GM12878 (cell line): ENCODE data around the gene NUPR1. TPM values are rescaled to one million over a fixed set of nuclear protein-coding genes. Genes with fewer than 3 reads are reported as not detected.

Experiments
- ATAC-seq: fragments of 200-7000 bp; cut with Tn5 transposase; 3 replicates; pipeline ENCODE4 v1.9.1; 2020; ENCODE audit warnings: mild to moderate bottlenecking, moderate library complexity
- BruUV-seq: library from RNA; stranded (reverse); fragments of 400-500 nt; replicated peaks from 2 replicates; lab custom pipeline; 2021; lab: Mats Ljungman, UMichigan
- CTCF ChIA-PET: fragments of 300-600 bp; sonication (Branson Sonifier 250); formaldehyde crosslinking; extraction: SDS; loops from one replicate; lab custom pipeline; 2021; ENCODE audit warnings: inconsistent platforms; lab: Yijun Ruan, JAX
- POLR2A ChIA-PET: fragments of 350-600 bp; formaldehyde crosslinking; extraction: SDS; loops from one replicate; lab custom pipeline; 2021; ENCODE audit warnings: inconsistent platforms; lab: Charles Lee
- RAD21 ChIA-PET: fragments of 300-600 bp; sonication (Branson Sonifier 250); formaldehyde crosslinking; loops from one replicate; lab custom pipeline; 2023; ENCODE audit warnings: antibody characterized with exemption; ENCODE audit not compliant: unreplicated experiment; lab: Charles Lee
- SMC1A ChIA-PET: fragments of 300-600 bp; sonication (Branson Sonifier 250); formaldehyde crosslinking; loops from one replicate; lab custom pipeline; 2023; ENCODE audit not compliant: unreplicated experiment, uncharacterized antibody; lab: Charles Lee
- DNase-seq: peaks from one replicate; pipeline ENCODE4 v3.0.0-alpha.2; 2011; ENCODE audit warnings: low read depth, low spot score
- FAIRE-seq: peaks from 3 replicates; lab custom pipeline; 2011; peaks lifted over from hg19 to GRCh38; lab: Jason Lieb, UNC
- H2AFZ ChIP-seq: 2 replicates; pipeline ENCODE4 v1.6.0; 2011; ENCODE audit warnings: low read depth, low read length, control low read depth; ENCODE audit not compliant: control insufficient read depth
- H3K27ac ChIP-seq: 2 replicates; pipeline ENCODE4 v1.5.1; 2011; ENCODE audit warnings: control low read depth; ENCODE audit not compliant: control insufficient read depth, insufficient read depth
- H3K27me3 ChIP-seq, 2 experiments: replicated peaks in 1 of 2; 2 replicates each; pipeline versions ENCODE4 v1.6.0 to v1.6.1; 2011; ENCODE audit warnings: low read length in 1 of 2; ENCODE audit not compliant: control insufficient read depth in 2 of 2, insufficient read depth in 2 of 2
- H3K36me3 ChIP-seq, 2 experiments: 2 replicates each; pipeline ENCODE4 v1.5.1; 2011; ENCODE audit warnings: low read length in 1 of 2; ENCODE audit not compliant: control insufficient read depth in 2 of 2, insufficient read depth in 2 of 2
- H3K4me1 ChIP-seq: 2 replicates; pipeline ENCODE4 v1.6.1; 2011; ENCODE audit warnings: mild to moderate bottlenecking, low read length, moderate library complexity, mixed read lengths; ENCODE audit not compliant: control insufficient read depth, insufficient read depth
- H3K4me2 ChIP-seq: 2 replicates; pipeline ENCODE4 v1.6.0; 2011; ENCODE audit warnings: control low read depth; ENCODE audit not compliant: control insufficient read depth, insufficient read depth
- H3K4me3 ChIP-seq: fragments of 200-600 bp; sonication (generic); 2 replicates; pipeline ENCODE4 v1.5.1; 2016
- H3K79me2 ChIP-seq: 2 replicates; pipeline ENCODE4 v1.6.0; 2011; ENCODE audit warnings: low read length; ENCODE audit not compliant: control insufficient read depth, insufficient read depth
- H3K9ac ChIP-seq: 2 replicates; pipeline ENCODE4 v1.8.0; 2011; ENCODE audit warnings: low read length, control low read depth, mixed read lengths; ENCODE audit not compliant: control insufficient read depth, insufficient read depth
- H3K9me3 ChIP-seq: replicated peaks from 3 replicates; pipeline ENCODE4 v1.5.1; 2011; ENCODE audit warnings: mild to moderate bottlenecking, low read length; ENCODE audit not compliant: control insufficient read depth, insufficient read depth
- H4K20me1 ChIP-seq: 2 replicates; pipeline ENCODE4 v1.6.0; 2011; ENCODE audit not compliant: control insufficient read depth, insufficient read depth
- CEBPZ ChIP-seq: fragments of 150-350 bp; IDR thresholded peaks from 2 replicates; pipeline ENCODE4 v1.6.1; 2016; ENCODE audit warnings: low read depth, low read length
- EED ChIP-seq: sonication (generic); IDR thresholded peaks from 2 replicates; pipeline ENCODE4 v1.6.1; 2016; ENCODE audit warnings: antibody characterized with exemption, low read depth
- HDAC6 ChIP-seq: fragments of 200-600 bp; sonication (generic); IDR thresholded peaks from one replicate; pipeline ENCODE4 v1.8.0; 2017; ENCODE audit warnings: antibody characterized with exemption; ENCODE audit not compliant: unreplicated experiment
- HDGF ChIP-seq: fragments of 450-650 bp; IDR thresholded peaks from 2 replicates; pipeline ENCODE4 v1.6.1; 2016; ENCODE audit warnings: antibody characterized with exemption
- KLF5 ChIP-seq: fragments of 450-650 bp; IDR thresholded peaks from 2 replicates; pipeline ENCODE4 v1.6.1; 2014; ENCODE audit warnings: mild to moderate bottlenecking; ENCODE audit not compliant: partially characterized antibody
- RFX5 ChIP-seq: IDR thresholded peaks from 2 replicates; pipeline ENCODE4 v1.6.1; 2011; ENCODE audit warnings: low read depth, low read length, improper control_type of control experiment
- SMARCA5 ChIP-seq: fragments of 450-650 bp; IDR thresholded peaks from 2 replicates; pipeline ENCODE4 v1.6.1; 2017; ENCODE audit warnings: mild to moderate bottlenecking
- USF1 ChIP-seq: IDR thresholded peaks from 2 replicates; pipeline ENCODE4 v1.6.1; 2011; ENCODE audit warnings: borderline replicate concordance, low read depth, mild to moderate bottlenecking, moderate library complexity, mixed read lengths, low read length; ENCODE audit not compliant: insufficient read depth; ENCODE audit errors: extremely low read length
- WGBS: methylation state at CpG from one replicate; pipeline ENCODE4 v1.1.6; 2016; ENCODE audit warnings: low lambda C conversion rate; ENCODE audit not compliant: insufficient replicate concordance, insufficient coverage; ENCODE audit errors: missing lambda C conversion rate; 5-methylcytosine and 5-hydroxymethylcytosine counted together
- in situ Hi-C: fragments of 300-500 bp; cut with MboI; formaldehyde crosslinking; loops from 9 replicates; pipeline ENCODE4 v1.14.3; 2018; ENCODE audit warnings: mixed read lengths
- intact Hi-C: fragments of 100-400 bp; cut with micrococcal nuclease; formaldehyde crosslinking; loops from one replicate; pipeline ENCODE4 v1.14.2; 2022; ENCODE audit not compliant: unreplicated experiment
- polyA plus RNA-seq, 11 experiments: library from polyadenylated mRNA; depleted of rRNA in 4 of 11; unstranded in 6 of 11; stranded (reverse) in 5 of 11; fragments of >200 nt; fragmentation: Nextera tagmentation in 4 of 11; fragmentation: Illumina TruSeq in 1 of 11; extraction: Ambion mirVana in 4 of 11; extraction: Trizol in 1 of 11; gene quantifications; 1 replicate in 1 of 11; 2 replicates in 10 of 11; pipeline versions ENCODE4 v1.2.1 to v1.2.3, GENCODE V29; 2011 to 2016; ENCODE audit warnings: inconsistent platforms in 2 of 11, missing spikeins in 2 of 11, low read depth in 1 of 11
- total RNA-seq, 4 experiments: library from RNA; depleted of rRNA in 3 of 4; stranded (reverse); fragments of >200 nt in 3 of 4; fragmentation: Illumina TruSeq in 1 of 4; extraction: Trizol in 1 of 4; gene quantifications; 2 replicates each; pipeline versions ENCODE4 v1.2.1 to v1.2.3, GENCODE V29; 2013 to 2021

NUPR1 gene
- total and polyA plus RNA-seq, 10 of the 15 experiments (the other 5 are each of a cell fraction or from before 2014, with no cell fraction given) = 0.04 to 0.78 (median 0.17) TPM; not detected in 2

- ATAC-seq (no peak), FAIRE-seq (no peak), DNase-seq (no peak)
- Histone ChIP-seq H3K4me3 (no peak overlapping the region), H3K27me3 (no peaks in the 10 kb centered on the region), H3K27ac (no peak overlapping the region), H3K9ac (no peak overlapping the region), H2AFZ (no peak overlapping the region), H3K4me2 (no peak overlapping the region), H3K79me2 (no peaks in the 10 kb centered on the region), H3K4me1 (no peaks in the 10 kb centered on the region), H3K9me3 (no peaks in the 10 kb centered on the region), H3K36me3 (no peaks in the 10 kb centered on the region), H4K20me1 (no peaks in the 10 kb centered on the region)
- TF ChIP-seq HDAC6 (no peak), HDGF (no peak), EED (no peak), CEBPZ (no peak), RFX5 (no peak), KLF5 (no peak), USF1 (no peak), SMARCA5 (no peak)
- RAD21 ChIA-PET = no interaction called here
- no TSS peak for BruUV-seq
- intact Hi-C loops (no loop called here), in situ Hi-C loops (no loop called here)
- POLR2A ChIA-PET = no interaction called here
- SMC1A ChIA-PET = no interaction called here
- CTCF ChIA-PET = no interaction called here
- 95% methylated on average over 8 of the region's 8 CpGs for WGBS
These were observed 36.8 kb upstream of the NUPR1 start for GRCh38 chr16:28575446-28576109.
